ENCODE data around the gene SSU72.

SSU72 gene

GRCh38 chr1:1610796-1611195 lies 36.1 kb upstream of the SSU72 start:
- DNase-seq (ENCODE audit: low read depth in 2 of 2): no peak

GRCh38 chr1:1609822-1610485 lies 35.3 kb upstream of the SSU72 start:
- no peak for DNase-seq (ENCODE audit: low read depth in 2 of 2)

GRCh38 chr1:1606232-1606631 lies 31.6 kb upstream of the SSU72 start:
- no peak for DNase-seq (ENCODE audit: low read depth in 2 of 2)

- no peak for DNase-seq (ENCODE audit: low read depth in 2 of 2)
Observed at GRCh38 chr1:1605724-1606123, 31.1 kb upstream of the SSU72 start.

DNA sequence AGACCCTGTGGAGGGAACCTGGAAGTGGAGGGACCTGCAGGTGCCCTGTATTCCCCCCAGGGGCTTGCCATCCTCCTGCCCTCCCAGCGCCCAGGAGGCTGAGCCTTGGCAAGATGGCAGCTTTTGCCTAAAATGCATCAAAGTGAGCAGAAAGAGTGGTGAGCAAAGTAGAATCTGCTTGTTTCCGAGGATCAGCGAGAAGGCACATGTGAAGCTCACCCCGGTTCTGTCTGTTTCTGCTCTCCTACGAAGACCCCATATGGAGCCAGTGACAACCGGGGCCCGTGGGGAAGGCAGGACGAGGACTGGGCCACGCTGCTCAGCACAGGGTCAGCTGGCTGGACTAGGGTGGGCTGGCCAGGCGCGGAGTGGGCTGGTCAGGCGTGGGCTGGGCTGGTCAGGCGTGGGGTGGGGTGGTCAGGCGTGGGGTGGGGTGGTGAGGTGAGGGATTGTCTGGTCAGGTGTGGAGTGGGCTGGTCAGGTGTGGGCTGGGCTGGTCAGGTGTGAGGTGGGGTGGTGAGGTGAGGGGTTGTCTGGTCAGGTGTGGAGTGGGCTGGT lies 30.4 kb upstream of the SSU72 start:
- DNase-seq (ENCODE audit: low read depth in 2 of 2): no peak

DNA sequence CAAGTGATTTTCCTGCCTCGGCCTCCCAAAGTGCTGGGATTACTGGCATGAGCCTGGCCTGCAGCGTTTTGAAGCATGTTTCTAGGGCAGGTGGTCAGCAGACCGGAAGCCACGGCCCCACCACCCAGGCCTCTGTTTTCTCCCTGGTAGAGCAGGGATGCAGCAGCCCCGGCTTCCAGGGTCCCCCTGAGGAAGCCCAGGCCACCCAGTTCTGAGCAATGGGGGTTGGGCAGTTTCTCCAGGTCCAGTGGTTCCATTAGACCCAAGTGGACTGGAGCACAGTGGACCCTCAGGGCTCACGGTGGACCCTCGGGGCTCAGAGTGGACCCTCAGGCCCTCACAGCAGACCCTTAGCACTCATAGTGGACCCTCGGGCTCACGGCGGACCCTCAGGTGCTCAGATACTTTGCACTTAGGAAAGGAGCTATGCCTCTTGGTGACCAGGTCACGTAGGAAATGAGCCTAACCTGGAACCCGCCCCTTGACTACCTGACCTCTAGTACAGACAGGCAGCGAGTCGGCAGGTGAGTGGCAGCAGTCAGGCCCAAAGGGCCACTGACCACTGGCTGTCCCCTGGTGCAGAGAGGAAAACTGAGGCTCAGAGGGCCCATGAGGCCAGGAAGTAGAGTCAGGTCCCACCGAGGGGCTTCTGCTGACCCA lies 29.8 kb upstream of the SSU72 start:
- no peak for DNase-seq (ENCODE audit: low read depth in 2 of 2)

GRCh38 chr1:1603671-1604373 lies 29.2 kb upstream of the SSU72 start:
- no peak for DNase-seq (ENCODE audit: low read depth in 2 of 2)

DNA sequence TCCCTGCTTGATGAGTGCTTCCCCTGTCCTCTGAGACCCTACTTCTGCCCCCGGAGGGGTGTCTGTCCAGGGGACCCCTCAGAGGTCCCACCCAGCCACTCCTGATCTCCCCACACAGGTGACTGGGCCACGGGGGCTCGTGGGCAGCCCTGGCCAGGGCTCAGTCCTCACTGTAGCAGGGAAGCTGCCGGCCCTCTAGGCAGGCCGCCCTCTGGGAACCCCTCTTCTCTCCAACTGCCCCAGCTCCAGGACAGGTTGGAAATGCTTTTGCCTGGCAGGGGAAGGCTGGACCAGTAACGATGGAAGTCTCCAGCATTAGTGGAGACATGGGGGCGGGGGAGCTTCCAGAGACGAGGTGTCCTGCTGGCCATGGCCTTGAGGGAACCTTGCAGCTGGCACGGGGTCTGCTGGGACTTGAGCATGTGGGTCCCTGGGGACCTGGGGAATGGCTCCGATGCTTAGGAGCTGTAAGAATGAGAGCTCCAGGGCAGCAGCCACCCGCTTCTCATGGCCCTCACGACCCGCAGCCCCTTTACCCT lies 28.4 kb upstream of the SSU72 start:
- no peak for DNase-seq (ENCODE audit: low read depth in 2 of 2)

DNA sequence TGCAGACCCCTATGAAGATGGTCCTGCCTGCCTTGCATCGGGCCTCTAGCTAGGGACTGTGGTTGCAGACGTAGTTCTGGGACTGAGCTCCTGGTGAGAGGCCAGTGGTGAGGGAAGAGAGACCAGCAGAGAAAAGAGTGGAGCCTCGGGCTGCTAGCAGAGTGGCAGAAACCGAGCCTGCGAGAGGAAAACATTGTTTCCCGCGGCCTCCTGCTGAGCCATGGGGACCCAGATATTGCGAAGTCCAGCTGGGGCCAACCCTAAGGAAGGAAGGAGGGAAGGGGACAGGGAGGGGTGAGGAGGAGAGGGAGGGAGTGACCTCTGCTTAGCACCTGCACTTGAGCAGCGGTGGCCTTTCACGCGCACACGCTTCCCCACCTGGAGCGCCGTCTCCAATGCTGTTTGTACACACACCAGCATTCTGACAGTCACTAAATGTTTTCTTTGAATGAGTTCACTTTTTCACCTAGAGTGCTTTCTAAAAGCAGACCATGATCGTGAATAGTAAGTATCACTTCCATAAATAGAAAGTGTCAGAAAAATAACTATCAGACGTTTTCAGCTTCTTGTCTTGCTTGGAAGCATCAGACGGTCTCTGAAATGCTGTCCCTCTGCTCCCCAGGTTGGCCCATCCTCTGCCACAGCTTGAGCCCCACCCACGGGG lies 27.8 kb upstream of the SSU72 start:
- DNase-seq (ENCODE audit: low read depth in 2 of 2): no peak

- no peak for DNase-seq (ENCODE audit: low read depth in 2 of 2)
Observed at GRCh38 chr1:1601564-1602303, 27.1 kb upstream of the SSU72 start.

DNA sequence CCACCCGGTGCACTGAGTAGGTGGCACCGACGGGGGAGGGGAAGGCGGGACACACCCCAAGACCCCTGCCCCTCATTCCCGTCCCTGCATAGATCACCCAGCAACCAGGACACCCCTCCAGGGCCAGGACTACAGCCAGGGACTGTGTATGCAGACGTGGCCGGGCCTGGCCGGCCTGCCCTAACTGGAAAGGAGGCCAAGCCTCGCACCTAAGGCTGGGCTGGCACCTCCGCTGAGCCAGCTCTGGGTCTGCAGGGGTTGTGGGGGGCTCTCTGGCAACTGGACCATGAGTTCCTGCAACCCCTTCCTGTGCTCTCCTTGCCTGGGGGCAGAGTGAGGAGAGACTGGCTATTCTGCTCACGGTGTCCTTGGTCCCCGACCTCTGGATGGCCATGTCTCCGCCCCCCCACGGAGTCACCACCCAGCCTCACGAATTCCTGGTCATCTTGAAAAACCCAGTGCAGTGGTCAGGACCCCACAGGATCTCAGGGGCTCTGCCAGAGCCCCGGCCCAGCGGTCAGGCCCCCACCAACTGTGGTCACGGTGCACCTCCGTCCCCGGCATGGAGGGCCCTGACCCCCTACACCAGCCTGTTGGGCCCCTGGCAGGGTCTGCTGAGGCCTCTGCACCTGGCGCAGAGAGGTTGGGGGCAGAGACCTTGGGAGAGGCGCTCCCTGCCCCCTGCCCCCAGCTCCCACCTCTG lies 26.3 kb upstream of the SSU72 start:
- no peak for DNase-seq (ENCODE audit: low read depth in 2 of 2)

GRCh38 chr1:1599935-1600860 lies 25.5 kb upstream of the SSU72 start, which contains the start of gene FNDC10:
FNDC10 (minus strand) TSS chr1:1600135; CDS start chr1:1600015, 120 bp downstream.
- no peak for DNase-seq (ENCODE audit: low read depth in 2 of 2)

DNA sequence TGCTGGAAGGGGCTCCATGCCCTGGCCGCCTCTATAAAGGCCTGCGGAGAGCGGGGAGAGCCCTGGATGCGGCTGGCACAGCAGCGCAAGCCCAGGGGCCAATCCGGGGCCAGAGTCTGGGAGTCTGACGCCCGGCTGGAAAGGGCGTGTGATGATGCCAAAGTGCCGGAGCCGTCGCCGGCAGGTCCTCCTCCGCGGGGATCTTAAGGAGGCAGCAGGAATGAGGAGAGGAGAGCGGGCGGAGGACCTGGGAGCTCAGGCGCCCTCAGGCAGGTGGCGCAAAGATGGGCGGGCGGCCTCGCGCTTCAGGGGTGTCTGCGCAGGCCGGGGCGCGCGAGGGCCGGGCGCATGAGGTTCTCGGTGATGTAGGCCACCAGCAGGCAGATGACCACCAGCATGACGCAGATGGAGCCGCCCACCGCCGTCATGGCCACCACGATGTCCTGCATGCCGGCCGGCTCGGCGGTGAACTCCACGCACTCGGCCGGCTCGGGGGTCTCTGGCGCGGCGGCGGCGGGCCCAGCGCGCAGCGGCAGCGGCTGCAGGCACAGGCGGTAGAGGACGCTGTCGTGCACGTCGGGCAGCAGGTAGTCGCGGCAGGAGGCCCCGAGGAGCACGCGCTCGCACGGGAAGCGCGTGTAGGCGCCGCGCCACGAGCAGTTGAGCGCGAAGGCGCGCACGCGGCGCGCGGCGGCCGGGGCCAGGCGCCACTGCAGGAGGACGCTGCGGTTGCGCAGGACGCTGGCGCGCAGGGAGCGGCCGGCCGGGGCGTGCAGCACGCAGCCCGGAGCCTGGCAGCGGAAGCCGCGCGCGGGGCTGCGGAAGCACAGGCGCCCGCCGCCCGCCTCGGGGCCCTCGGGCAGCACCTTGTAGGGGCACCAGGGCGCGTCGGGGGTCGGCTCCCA lies 24.6 kb upstream of the SSU72 start:
- DNase-seq (ENCODE audit: low read depth in 2 of 2): no peak

DNA sequence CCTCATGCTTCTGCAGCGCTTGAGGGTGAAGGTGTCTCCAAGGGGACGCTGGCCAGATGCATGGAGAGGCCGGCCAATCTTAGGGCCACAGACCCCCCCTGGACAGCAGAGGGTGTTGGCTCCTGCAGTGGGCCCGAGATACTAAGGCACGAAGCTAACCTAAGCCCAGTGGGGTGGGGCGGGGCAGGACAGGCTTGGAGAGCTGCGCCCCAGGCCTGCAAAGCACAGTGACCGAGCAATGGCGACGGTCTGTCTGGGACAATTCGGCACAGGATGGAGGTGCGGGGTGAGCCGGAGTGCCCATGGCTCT lies 24.0 kb upstream of the SSU72 start:
- no peak for DNase-seq (ENCODE audit: low read depth in 2 of 2)

- no peak for DNase-seq (ENCODE audit: low read depth in 2 of 2)
Observed at GRCh38 chr1:1598051-1598719, 23.5 kb upstream of the SSU72 start.

- DNase-seq (ENCODE audit: low read depth in 2 of 2): no peak
Observed at GRCh38 chr1:1597275-1597930, 22.7 kb upstream of the SSU72 start.

- DNase-seq (ENCODE audit: low read depth in 2 of 2): no peak
Observed at GRCh38 chr1:1596493-1597274, 22.0 kb upstream of the SSU72 start.

All from stimulated activated CD8-positive, alpha-beta memory T cell treated with anti-CD3 and anti-CD28 coated beads, Interleukin-7, amount 100 ng/mL, for 1 hour (primary cell).